ENCODE results near the gene HNRNPL.
"Not testable (repeated sequence)": the region's sequence is repeated elsewhere in the genome, so short reads cannot be mapped to it uniquely, and the experiment has no call there.

HNRNPL gene

GRCh38 chr19:38856813-38857212, 7.0 kb upstream of the HNRNPL start:
- Histone ChIP-seq H3K36me3 (ENCODE audit: insufficient read depth, low read length) (no peaks in the 10 kb centered on the region), H3F3A (ENCODE audit: low read depth) (no peaks in the 10 kb centered on the region), H3K9ac (ENCODE audit: low read depth, low read length, poor library complexity, severe bottlenecking) (no peak overlapping the region), H3K27me3 (ENCODE audit: insufficient read depth, low read length, poor library complexity, severe bottlenecking) (no peaks in the 10 kb centered on the region), H2AFZ (ENCODE audit: low read length) (no peak overlapping the region), H3K79me2 (ENCODE audit: insufficient read depth, low read length) (peaks cover 8% of the 10 kb centered on the region; the same call in 1 of the 2 replicates), H3K9me3 (ENCODE audit: insufficient read depth, low read depth, low read length) (no peaks in the 10 kb centered on the region), H4K20me1 (ENCODE audit: insufficient read depth, low read length, poor library complexity, severe bottlenecking) (no peaks in the 10 kb centered on the region), H3K9me2 (replicated peaks; ENCODE audit: low read depth, low read length) (no peaks in the 10 kb centered on the region), H3K4me3 (ENCODE audit: low read length, poor library complexity, severe bottlenecking) (no peak overlapping the region), H3K4me1 (ENCODE audit: insufficient read depth, low read length, poor library complexity, severe bottlenecking) (peaks cover 9% of the 10 kb centered on the region), H3K4me2 (ENCODE audit: low read depth, low read length, poor library complexity, severe bottlenecking) (no peak overlapping the region)
- no peak for TF ChIP-seq CTCF (conservative IDR thresholded peaks at IDR 0.05; ENCODE audit: low read length)
- TF ChIP-seq EZH2phosphoT487 (IDR thresholded peaks at IDR 0.05; ENCODE audit: borderline replicate concordance) = no peak

GRCh38 chr19:38855751-38856150, 6.0 kb upstream of the HNRNPL start:
- not testable (repeated sequence) for H3K4me2 ChIP-seq (ENCODE audit: low read depth, low read length, poor library complexity, severe bottlenecking); H4K20me1 ChIP-seq (ENCODE audit: insufficient read depth, low read length, poor library complexity, severe bottlenecking); H3K9me2 ChIP-seq (replicated peaks; ENCODE audit: low read depth, low read length); H3K4me3 ChIP-seq (ENCODE audit: low read length, poor library complexity, severe bottlenecking); H3F3A ChIP-seq (ENCODE audit: low read depth); H3K9me3 ChIP-seq (ENCODE audit: insufficient read depth, low read depth, low read length); H3K9ac ChIP-seq (ENCODE audit: low read depth, low read length, poor library complexity, severe bottlenecking); H3K27me3 ChIP-seq (ENCODE audit: insufficient read depth, low read length, poor library complexity, severe bottlenecking); H3K36me3 ChIP-seq (ENCODE audit: insufficient read depth, low read length); H2AFZ ChIP-seq (ENCODE audit: low read length)
- peaks cover 16% of the 10 kb centered on the region for H3K4me1 ChIP-seq (ENCODE audit: insufficient read depth, low read length, poor library complexity, severe bottlenecking)
- peaks cover 15% of the 10 kb centered on the region for H3K79me2 ChIP-seq (ENCODE audit: insufficient read depth, low read length)

GRCh38 chr19:38854961-38855360, 5.2 kb upstream of the HNRNPL start:
- Histone ChIP-seq H3K79me2 (ENCODE audit: insufficient read depth, low read length) (peaks cover 15% of the 10 kb centered on the region), H3K4me1 (ENCODE audit: insufficient read depth, low read length, poor library complexity, severe bottlenecking) (peaks cover 17% of the 10 kb centered on the region)
- H3K27me3 ChIP-seq (ENCODE audit: insufficient read depth, low read length, poor library complexity, severe bottlenecking); H3K9me3 ChIP-seq (ENCODE audit: insufficient read depth, low read depth, low read length); H3K36me3 ChIP-seq (ENCODE audit: insufficient read depth, low read length); H4K20me1 ChIP-seq (ENCODE audit: insufficient read depth, low read length, poor library complexity, severe bottlenecking); H3F3A ChIP-seq (ENCODE audit: low read depth); H3K4me3 ChIP-seq (ENCODE audit: low read length, poor library complexity, severe bottlenecking); H3K4me2 ChIP-seq (ENCODE audit: low read depth, low read length, poor library complexity, severe bottlenecking); H3K9me2 ChIP-seq (replicated peaks; ENCODE audit: low read depth, low read length); H2AFZ ChIP-seq (ENCODE audit: low read length); H3K9ac ChIP-seq (ENCODE audit: low read depth, low read length, poor library complexity, severe bottlenecking): not testable (repeated sequence)

GRCh38 chr19:38853214-38853613, 3.4 kb upstream of the HNRNPL start:
- H3K4me3 ChIP-seq (ENCODE audit: low read length, poor library complexity, severe bottlenecking) = peak overlapping the region; percentile 93

More at GRCh38 chr19:38853214-38853613, 3.4 kb upstream of the HNRNPL start:
- Histone ChIP-seq H2AFZ (ENCODE audit: low read length) (no peak overlapping the region), H3F3A (ENCODE audit: low read depth) (no peaks in the 10 kb centered on the region), H3K9me3 (ENCODE audit: insufficient read depth, low read depth, low read length) (no peaks in the 10 kb centered on the region), H3K4me2 (ENCODE audit: low read depth, low read length, poor library complexity, severe bottlenecking) (peak overlapping the region; percentile 97), H4K20me1 (ENCODE audit: insufficient read depth, low read length, poor library complexity, severe bottlenecking) (peaks cover 9% of the 10 kb centered on the region), H3K4me1 (ENCODE audit: insufficient read depth, low read length, poor library complexity, severe bottlenecking) (peaks cover 17% of the 10 kb centered on the region), H3K27me3 (ENCODE audit: insufficient read depth, low read length, poor library complexity, severe bottlenecking) (peaks cover 4% of the 10 kb centered on the region), H3K9me2 (replicated peaks; ENCODE audit: low read depth, low read length) (no peaks in the 10 kb centered on the region), H3K36me3 (ENCODE audit: insufficient read depth, low read length) (0 out of 2 replicates have a peak, but pooled peaks cover 4% of the 10 kb centered on the region), H3K9ac (ENCODE audit: low read depth, low read length, poor library complexity, severe bottlenecking) (peak overlapping the region; percentile 89), H3K79me2 (ENCODE audit: insufficient read depth, low read length) (peaks cover 25% of the 10 kb centered on the region)
- TF ChIP-seq CTCF (conservative IDR thresholded peaks at IDR 0.05; ENCODE audit: low read length) (no peak), EZH2phosphoT487 (IDR thresholded peaks at IDR 0.05; ENCODE audit: borderline replicate concordance) (no peak)

All from Loucy (cell line).